Measurements from ENCODE around the gene TUBA4A. TPM values are rescaled to one million over a fixed set of nuclear protein-coding genes. Genes with fewer than 3 reads are reported as not detected.

TUBA4A gene
- total RNA-seq, 1 donor from 2014 or later = 21.7 TPM

DNA sequence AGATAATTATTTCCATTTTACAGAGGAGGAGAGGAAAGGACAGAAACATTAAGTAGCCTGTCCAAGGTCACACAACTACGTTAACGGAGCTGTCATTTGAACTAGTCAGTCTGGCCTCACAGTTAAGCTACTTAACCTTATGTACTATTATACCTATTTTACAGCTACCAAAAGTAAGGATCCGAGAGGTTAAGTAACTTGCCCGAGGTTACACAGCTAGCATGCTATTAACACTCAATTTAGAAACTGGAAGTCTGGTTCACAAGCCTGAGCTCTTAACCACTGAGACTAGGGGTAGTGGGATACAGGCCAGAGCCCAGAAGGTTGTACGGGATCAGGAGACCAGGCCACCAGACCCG lies 8.9 kb downstream of the TUBA4A start:
- no peak for DNase-seq (ENCODE audit: low spot score)

DNA sequence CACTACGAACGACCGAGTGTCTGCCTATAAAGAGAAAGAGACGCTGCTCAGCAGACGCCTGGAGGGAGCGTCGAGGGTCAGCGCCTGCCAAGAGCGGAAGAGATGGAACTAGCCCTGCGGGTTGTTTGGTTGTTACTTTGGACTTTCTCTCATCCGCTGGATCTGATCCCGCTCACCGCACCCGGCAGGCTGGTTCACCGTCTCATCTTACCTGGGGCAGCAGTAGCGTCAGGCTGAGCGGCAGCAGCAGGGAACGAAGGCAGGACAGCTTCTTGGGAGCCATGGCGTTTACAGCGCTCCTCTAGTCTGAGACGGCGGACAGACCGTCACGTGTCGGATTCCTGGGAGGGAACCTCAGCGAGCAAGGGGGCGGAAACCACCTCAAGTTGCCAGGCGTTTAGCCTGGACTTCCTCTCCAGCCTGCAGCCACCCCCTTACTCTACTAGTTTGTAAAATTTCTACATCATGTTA lies 10.4 kb downstream of the TUBA4A start:
- no peak for DNase-seq (ENCODE audit: low spot score)

DNA sequence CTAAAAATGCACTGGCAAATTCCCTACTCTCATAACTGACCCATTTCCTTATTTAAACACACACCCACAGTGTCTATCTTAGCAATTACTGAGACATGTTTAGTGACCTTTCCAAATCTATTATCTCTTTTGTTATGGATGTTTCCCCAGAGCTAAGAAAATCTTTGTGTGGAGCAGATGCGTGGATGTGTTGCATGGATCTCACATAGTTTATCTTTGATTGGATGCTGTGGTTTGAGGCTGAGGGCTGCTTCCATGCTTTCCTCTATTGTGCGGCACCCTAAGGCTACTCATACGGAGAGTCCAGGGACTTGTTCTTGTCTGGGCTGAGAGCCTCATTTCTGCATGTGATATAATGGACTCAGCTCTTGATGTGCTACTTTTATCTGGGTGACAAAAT lies 19.4 kb downstream of the TUBA4A start:
- DNase-seq (ENCODE audit: low spot score) = no peak

DNA sequence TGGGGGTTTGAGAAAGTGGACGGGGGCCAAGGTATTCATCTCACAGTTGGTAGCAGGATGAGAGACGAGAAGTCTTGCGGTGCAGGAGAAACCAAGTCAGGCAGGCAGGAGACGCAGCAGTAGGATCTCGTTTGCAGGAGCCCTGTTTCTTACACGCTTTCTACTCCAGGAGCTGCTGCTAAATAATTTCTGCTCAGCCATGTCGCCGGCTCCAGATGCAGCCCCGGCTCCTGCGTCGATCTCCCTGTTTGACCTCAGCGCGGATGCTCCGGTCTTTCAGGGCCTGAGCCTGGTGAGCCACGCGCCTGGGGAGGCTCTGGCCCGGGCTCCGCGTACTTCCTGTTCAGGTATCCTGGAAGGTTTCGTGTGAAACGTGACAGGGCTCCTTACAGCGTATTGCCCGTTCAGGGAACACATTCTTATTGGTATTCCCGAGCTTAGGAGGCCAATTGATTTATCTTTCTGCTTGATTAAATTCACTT lies 23.6 kb downstream of the TUBA4A start:
- no peak for DNase-seq (ENCODE audit: low spot score)

DNA sequence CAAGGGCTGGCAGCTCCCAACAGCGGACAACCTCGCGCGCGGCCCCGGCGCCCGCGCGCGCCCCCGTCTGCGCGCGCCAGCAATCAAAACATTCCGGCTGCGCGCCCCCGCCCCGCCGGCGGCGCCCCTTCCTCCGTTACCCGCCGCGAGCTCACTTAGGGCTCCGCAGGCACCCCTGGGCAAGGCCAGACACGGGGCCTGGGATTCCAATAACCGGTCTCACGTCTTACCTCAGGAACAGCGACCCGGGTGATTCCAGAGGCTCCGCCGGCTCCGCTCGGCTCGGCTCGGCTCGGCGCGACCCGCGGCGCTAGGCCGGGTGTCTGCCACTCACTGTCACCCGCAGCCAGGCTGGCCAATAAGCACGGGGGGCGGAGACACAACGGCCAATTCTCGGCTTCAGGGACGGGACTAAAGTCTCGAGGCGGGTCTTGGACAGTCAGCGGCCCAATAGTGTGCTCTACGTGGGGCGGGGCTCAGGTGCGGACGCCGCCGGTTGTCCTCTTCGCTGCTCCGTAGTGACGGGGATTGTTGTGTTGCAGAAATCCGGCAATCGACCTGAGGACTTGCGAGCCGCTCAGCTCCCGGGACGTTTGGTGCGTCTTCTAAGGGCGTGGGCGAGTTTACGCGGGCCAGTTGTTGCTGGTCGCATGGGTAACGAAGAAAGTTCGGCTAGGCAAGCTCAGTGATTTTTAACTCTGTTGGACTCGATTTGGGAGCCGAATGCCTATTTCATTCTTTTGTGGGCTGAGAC lies 24.2 kb downstream of the TUBA4A start, which contains the start of the genes ANKZF1 and ATG9A:
TSS of gene ANKZF1 (plus strand) at position 502 of the 754 bp plus-strand sequence. CDS start 452 bp downstream, outside the sequence.
TSS of gene ATG9A (minus strand) at position 332 of the 754 bp plus-strand sequence. CDS start 1,612 bp downstream, outside the sequence.
- peak; percentile 98 for DNase-seq (ENCODE audit: low spot score)

DNA sequence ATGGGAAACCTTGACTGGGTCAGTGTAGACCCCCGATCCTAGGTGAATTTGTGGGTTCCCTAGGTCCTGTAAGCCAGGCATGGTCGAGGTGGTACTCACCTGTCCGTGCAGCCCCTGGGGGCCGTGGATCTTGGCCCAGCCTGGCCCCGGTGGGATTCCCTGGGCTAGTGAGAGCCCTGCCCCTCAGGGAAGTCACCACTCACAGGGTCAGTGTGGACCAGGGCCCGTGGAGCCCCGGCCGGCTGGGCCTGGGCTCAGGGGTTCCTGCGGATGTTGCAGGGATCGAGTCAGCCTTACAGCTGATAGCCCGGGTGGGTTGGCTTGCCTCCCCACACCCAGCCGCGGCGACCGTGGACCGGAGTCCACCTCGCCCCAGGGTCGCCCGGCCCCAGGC lies 24.8 kb downstream of the TUBA4A start:
- no peak for DNase-seq (ENCODE audit: low spot score)

DNA sequence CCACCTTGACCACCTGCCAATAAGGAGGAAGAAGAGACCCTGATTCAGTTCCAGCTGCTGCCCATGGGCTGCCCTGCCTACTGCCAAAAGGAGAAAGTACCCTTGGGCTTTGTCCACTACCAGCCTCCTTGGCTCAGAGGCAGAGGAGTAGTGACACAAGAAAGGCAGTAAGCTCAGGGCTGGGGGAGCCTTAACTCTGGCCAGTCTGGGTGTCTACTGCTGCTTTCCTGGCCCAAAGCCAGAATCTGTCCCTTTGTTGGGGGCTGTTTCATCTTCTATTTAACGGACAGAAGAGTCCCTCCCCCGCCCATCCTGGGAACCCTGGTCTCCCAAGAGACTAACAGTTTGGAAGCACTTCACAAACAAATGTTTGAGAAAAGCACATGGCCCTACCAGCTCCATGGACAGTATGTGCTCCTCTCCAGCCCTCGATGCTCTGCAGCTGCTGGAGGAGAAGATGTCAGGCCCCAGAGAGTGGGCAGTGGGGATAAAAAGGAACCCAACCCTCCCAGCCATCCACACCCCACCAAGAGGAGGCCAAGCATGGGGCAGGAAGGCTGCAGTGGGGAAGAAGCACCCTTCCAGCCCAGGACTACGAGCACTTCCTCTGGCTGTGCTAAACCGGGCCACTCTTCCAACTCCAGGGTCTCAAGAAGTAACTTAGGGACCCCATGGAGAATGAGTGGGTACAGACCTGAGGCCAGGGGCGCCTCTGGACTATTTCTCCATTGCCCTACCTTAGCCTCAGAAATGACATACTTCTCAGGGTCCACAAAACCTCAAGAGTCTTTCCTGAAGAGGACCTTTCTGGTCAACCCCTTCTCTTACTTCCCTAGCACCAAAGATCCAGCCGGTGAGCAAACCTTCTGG lies 25.4 kb downstream of the TUBA4A start:
- no peak for DNase-seq (ENCODE audit: low spot score)

DNA sequence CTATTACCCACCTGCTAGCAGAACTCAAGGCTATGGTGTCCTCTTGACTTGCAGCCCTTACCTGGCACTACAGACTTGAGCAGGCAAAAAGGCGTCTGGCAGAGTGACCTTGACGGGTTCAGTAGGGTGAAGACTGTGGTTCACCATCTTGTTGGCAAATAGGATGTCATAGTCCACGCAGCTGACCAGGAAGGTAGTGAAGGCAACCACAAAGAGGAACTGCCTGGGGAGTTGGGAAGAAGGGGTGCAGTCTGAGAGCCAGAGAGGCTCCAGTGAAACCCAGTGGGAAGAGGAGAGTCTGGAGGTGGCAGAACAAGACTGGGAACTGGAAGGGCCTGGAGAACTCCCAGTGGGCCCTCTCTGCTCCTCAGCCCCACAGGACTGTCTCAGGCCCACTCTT lies 28.4 kb downstream of the TUBA4A start:
- DNase-seq (ENCODE audit: low spot score) = no peak

DNA sequence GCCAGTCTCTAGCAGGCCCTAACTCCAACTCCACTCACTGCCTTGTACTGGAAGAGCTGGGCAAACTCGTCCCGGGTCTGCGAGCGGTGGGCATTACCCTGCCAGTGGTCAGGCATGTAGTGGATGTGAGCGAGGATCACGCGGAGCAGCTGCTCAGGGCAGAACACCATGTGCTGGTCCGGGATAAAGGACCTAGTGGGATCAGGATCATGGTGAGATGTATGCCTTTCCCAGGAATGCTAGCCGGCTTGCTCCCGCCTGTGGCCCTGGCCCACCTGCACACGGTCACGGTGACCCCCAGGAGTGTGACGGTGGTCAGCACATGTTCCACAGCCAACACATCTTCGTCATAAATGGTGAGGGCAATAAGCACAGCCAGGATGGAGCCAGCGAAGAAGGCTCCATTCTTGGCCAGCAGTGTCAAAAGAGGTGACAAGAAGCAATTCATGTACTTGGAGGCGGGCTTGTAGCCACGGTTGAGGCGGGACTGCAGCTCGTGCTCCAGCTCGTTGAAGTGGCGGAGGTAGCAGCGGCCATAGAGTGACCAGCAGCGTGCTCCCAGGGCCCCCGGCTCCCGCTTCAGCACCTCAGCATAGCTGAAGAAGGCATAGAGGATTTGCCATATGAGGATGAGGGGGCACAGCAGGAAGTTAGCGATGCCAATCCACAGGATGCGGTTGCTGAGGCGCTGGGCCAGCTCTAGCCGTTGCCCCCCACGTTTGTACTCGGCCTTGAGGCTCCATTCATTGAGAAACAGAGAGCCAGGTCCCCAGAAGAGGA lies 29.7 kb downstream of the TUBA4A start:
- DNase-seq (ENCODE audit: low spot score) = no peak

DNA sequence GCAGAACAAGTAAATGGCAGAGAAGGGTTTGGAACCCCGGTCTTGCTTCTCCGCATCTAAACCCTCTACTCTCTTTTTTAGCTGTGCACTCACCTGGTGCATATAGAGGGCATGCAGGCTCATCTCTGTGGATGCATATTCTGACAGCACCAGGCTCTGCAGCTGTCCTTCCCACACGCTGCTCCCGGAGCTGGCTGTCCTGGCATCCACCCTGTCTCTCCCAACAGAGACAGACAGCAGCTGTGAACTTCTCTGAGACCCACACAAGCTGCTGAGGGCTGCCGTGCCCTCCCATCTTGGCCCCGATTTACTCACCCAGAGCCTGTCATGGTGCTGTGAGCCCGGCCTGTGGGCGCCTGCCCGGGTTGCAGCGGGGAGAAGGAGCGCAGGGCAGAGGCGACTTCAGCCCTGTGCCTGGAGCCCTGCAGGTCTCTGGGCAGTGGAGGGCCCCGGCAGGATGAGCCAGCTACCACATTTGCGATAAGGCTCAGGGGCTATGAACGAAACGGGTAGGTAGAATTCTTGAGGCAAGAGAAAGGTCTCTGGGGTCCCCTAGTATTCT lies 31.7 kb downstream of the TUBA4A start:
- no peak for DNase-seq (ENCODE audit: low spot score)

DNA sequence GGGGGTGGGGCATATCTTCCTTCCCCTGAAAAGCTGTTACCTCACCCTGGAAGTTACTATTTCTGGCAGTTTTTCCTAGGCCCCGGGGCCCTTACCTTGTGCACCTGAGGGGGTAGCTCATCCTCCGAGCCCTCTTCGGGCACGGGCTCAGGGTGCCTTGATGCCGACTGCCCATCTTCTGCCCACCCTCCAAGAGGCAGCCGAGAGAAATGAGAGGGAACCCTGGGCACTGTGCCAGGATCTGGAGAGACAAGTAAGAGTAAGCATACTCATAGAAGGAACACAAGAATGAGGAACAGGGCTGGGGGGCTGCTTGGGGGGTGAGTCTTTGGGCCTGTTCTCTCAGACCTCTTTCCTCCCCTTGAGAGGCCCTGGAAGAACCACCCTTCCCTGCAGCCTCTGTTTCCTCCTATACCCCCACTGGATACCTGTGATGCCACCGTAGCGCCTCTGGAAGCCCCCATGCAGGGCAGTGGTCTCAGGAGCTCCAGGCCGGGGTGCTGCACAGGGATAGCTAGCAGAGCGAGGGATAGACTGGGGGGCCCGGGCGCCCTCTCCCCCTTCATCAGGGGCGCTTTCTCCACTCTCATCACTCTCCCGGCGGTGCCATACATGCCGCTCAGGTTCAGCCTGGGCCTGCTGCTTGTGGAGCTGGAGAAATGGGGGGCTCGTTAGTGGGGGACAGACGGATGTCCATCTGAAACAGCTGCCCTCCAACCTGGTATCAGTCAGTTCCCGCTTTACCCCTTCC lies 32.9 kb downstream of the TUBA4A start:
- DNase-seq (ENCODE audit: low spot score) = no peak

DNA sequence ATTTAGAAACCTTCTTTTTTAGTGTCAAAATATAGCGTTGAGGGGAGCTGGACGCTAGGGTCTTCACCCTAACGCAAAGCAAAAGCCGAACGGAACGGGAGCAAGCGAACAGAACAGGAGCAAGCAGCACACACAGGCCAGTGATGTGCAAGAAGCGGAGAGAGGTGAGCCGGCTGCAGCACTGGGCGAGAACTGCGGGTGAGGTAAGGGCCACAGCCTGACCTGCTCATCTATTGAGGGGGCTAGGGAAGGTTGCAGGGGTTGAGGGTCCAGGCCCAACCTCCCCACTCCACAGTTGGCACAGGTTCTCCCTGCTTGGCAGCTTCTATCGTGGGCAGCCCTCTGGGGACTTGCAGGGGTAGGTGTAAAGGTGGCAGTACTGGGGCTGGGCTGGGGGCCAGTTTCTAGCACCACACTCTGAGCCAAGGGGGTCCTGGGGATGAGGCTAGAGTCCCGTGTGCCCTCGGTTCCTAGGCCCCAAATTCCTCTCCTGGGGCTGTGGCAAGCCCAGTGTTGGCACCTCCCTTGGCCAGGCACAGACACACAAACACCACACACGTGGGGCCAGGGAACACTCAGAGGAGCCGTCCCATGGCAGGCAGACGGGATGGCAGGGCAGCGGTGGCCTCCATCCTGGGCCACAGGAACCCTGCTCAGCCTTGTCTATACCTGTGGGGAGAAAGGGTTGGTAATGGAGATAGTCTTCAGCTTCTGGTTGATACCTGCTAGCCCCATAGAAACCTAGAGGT lies 33.8 kb downstream of the TUBA4A start:
- no peak for DNase-seq (ENCODE audit: low spot score)

DNA sequence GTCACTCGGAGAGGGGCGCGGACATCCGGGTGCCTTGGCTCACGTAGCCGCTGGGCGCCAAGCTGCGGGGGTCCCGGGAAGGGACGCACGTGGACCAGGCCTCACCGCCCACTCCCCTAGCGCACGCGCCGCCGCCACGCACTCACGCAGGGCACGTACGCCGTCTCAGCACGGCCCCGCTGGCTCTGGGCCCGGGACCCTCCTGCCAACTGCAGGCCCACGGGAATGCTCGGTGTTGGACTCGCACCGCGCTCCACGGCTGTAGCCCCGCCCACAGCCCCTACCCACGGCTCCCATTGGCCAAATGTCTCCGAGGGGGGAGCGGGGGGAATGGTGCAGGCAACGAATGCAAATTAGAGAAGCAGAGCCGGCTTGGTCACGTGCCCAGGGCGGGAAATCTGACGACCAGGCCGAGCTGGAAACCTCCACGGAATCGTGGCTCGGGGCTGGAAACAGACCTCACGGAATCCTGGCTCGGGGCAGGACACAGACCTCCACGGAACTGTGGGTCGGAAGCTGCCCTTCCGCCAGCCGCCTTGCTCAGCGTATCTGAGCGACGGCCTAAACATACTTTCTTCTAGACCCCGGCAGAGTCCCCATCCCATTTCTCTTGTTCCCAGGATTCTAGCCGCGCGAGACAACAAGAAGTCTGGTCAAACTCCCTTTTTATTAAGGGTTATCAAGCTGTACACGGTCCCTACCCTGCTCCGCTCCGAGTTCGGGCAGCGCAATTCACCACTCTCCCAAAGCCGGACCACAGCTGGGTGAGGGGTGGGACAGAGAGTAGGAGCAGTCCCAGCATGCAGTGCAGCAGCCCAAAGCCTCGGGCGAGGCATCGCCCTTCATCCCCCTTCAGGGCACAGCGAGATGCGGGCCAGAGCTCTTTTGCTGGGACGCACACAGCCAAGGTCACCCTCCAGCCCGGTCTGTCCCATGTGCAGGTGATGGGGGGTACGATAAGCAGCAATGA lies 34.7 kb downstream of the TUBA4A start, which contains the start of gene ABCB6:
TSS of gene ABCB6 (minus strand) at position 227 of the 970 bp plus-strand sequence. CDS start 285 bp downstream, outside the sequence.
- DNase-seq (ENCODE audit: low spot score) = peak; percentile 97

DNA sequence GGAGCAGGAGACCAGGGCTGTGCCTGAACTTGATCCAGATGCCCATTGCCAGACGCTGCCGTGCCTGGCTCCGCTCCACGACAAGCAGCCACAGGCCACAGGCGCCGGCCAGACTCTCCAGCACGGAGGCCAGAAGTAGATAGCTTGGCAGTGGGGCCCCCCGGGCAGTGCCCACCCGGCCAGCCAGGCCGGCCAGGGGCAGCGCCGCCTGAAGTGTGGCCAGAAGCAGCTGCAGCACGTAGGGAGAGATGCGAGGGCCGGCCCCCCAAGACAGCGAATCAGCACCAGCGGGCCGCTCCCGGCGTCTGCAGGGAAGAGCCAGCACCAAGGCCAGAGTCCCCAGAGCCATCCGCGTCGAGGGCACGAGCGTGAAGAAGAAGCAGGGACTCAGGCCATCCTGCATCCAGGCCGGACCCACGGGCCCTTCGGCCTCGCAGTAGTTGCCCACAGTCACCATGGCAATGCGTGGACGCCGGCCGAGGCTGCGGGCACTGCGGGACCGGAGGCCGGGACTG lies 35.4 kb downstream of the TUBA4A start:
- peak; percentile 91 for DNase-seq (ENCODE audit: low spot score)

DNA sequence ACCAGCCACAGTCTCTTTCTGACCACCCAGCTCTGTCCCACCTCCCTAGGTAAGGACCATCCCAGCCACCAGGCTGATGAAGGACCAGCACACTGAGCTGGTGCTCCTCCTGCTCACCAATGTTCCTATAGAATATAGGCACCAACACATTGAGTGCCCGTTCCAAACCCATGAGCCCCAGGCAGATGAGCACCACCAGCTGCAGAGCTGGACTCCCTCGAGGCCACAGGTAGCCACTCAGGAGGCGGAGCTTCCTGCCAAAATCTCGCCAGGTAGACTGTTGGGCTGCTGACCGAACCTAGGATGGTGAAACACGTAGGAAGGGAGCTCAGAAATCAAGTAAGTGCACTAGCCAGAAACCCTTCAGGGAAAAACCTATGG lies 37.2 kb downstream of the TUBA4A start:
- DNase-seq (ENCODE audit: low spot score) = no peak

DNA sequence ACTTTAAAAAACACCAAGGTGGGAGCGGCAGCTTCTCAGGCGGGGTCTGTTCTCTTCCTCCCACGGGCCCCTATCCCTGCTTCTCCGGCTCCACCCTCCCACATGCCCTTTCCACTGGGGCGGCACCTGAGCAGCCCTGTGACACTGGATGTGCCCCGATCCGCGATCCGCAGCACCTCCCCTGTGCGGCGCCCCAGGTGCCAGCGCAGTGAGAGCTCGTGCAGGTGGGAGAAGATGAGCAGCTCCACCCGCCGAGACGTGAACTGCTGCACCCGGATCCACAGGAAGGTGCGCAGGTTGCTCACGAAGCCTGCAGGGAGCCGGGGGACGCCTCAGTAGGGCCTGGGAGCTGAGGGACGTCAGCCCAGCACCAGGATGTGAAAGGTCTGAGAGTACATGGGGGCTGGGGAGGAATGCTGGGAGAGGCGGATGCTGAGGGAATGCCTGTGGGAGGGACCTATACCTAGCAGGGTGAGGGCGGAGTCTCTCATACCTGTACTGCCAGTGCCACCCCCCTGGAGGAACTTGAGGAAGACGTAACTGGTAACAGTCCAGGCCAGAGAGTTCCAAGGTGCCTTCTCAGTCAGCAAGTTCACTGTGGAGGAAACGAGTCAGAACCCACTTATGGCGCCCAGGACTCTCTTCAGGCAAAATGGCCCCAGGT lies 37.7 kb downstream of the TUBA4A start:
- no peak for DNase-seq (ENCODE audit: low spot score)

DNA sequence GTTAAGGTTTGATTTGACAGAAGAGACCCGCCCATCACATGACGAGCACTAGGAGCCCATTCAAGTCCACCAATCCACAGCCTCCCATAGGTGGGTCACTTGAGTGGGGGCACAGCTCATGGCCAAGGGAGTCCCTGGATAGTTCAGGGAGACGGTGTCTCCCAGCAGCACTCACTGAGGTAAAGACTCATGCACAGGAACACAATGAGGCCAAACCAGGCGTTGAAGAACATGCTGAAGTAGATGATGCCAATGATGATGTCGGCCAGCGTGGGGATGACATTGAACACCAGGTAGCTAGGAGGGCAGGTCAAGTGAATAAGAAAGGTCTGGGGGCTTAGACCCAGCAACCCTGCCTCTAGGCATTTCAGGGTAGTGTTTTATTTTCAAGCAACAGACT lies 38.9 kb downstream of the TUBA4A start:
- no peak for DNase-seq (ENCODE audit: low spot score)
